ENCODE measurements around the gene ELMO1.

The ELMO1 gene

GRCh38 chr7:36920433-36920832, 528.2 kb downstream of the ELMO1 start:
- TF ChIP-seq CTCF (IDR thresholded peaks at IDR 0.05; ENCODE audit: insufficient read depth, missing control alignments): no peak
- FAIRE-seq (no peak), DNase-seq (ENCODE audit: insufficient read length, low spot score) (no peak)

GRCh38 chr7:36919738-36920137, 528.9 kb downstream of the ELMO1 start:
- FAIRE-seq (no peak), DNase-seq (ENCODE audit: insufficient read length, low spot score) (no peak)
- TF ChIP-seq CTCF (IDR thresholded peaks at IDR 0.05; ENCODE audit: insufficient read depth, missing control alignments): no peak

- DNase-seq (ENCODE audit: insufficient read length, low spot score) (no peak), FAIRE-seq (no peak)
- TF ChIP-seq CTCF (IDR thresholded peaks at IDR 0.05; ENCODE audit: insufficient read depth, missing control alignments): no peak
Observed at GRCh38 chr7:36918591-36918990, 530.1 kb downstream of the ELMO1 start.

- no peak for DNase-seq (ENCODE audit: insufficient read length, low spot score)
- no peak for TF ChIP-seq CTCF (IDR thresholded peaks at IDR 0.05; ENCODE audit: insufficient read depth, missing control alignments)
- FAIRE-seq: peak; percentile 11
Observed at GRCh38 chr7:36916619-36917018, 532.0 kb downstream of the ELMO1 start.

GRCh38 chr7:36916116-36916515, 532.5 kb downstream of the ELMO1 start:
- FAIRE-seq (no peak), DNase-seq (ENCODE audit: insufficient read length, low spot score) (no peak)
- no peak for TF ChIP-seq CTCF (IDR thresholded peaks at IDR 0.05; ENCODE audit: insufficient read depth, missing control alignments)

GRCh38 chr7:36911788-36912187, 536.9 kb downstream of the ELMO1 start:
- DNase-seq (ENCODE audit: insufficient read length, low spot score): no peak
- no peak for FAIRE-seq
- TF ChIP-seq CTCF (IDR thresholded peaks at IDR 0.05; ENCODE audit: insufficient read depth, missing control alignments): no peak

- DNase-seq (ENCODE audit: insufficient read length, low spot score) (no peak), FAIRE-seq (no peak)
- TF ChIP-seq CTCF (IDR thresholded peaks at IDR 0.05; ENCODE audit: insufficient read depth, missing control alignments): no peak
Observed at GRCh38 chr7:36910859-36911258, 537.8 kb downstream of the ELMO1 start.
